ENCODE data around the gene TMA7. TPM values are rescaled to one million over a fixed set of nuclear protein-coding genes. Genes with fewer than 3 reads are reported as not detected.

TMA7 gene
- total RNA-seq (2021) = 118 and 152 TPM in 2 replicates
- Bru-seq, nascent RNA = percentile 84 among the genes with signal in this experiment
- percentile 74 among the genes with signal in this experiment for BruChase-seq, experiment 1, labeled RNA remaining after a 2-hour chase
- BruChase-seq, experiment 2, labeled RNA remaining after a 6-hour chase = percentile 83 among the genes with signal in this experiment
- long read RNA-seq, transcript TMA7-201 (4 exons, 561 nt) = major isoform, 278 of 327 reads
- long read RNA-seq, transcript TMA7-202 (3 exons, 619 nt) = minor isoform, 26 of 327 reads
- long read RNA-seq, partial matches to known transcripts = 0 of 327 reads
- long read RNA-seq, other reads (novel, unspliced or antisense) = 23 of 327 reads

- H3K4me3 ChIP-seq (ENCODE audit: low read depth, low read length, poor library complexity, severe bottlenecking) = peak within 1 kb of the TSS; percentile 74
- BruUV-seq (replicated peaks) = no TSS peak
- peak within 1 kb of the TSS; percentile 80 for H3K27ac ChIP-seq (ENCODE audit: low read depth, low read length, poor library complexity, severe bottlenecking)
- H3K9me3 ChIP-seq (ENCODE audit: low read depth, low read length, poor library complexity, severe bottlenecking) = no peaks in the 10 kb centered on the region
- TF ChIP-seq CTCF (conservative IDR thresholded peaks at IDR 0.05; ENCODE audit: low read depth, low read length) (no peak), EZH2 (IDR thresholded peaks at IDR 0.05; ENCODE audit: borderline replicate concordance, low read depth, low read length, poor library complexity, severe bottlenecking) (no peak)
- H3K36me3 ChIP-seq (ENCODE audit: insufficient read depth, low read length, poor library complexity, severe bottlenecking) = peaks cover 6% of the 10 kb centered on the region
- DNase-seq (ENCODE audit: low spot score) = peak; percentile 93
- intact Hi-C loops (cut with micrococcal nuclease; ENCODE audit: unreplicated experiment) = loop anchor here (5.0 kb wide), 1 partner anchor 38 kb away; no protein-coding TSS in a partner anchor
- CTCF ChIA-PET = interaction anchor here (0.6 to 1.2 kb wide), 3 partner anchors 39 to 118 kb away, joined by 3 read pairs; no protein-coding TSS in a partner anchor
- POLR2A ChIA-PET (ENCODE audit: low non-redundant PET) = interaction anchor here (0.7 kb wide), 1 partner anchor 69 kb away, joined by 3 read pairs; no protein-coding TSS in a partner anchor
- H3K27me3 ChIP-seq (replicated peaks; ENCODE audit: insufficient read depth, low read depth, low read length, poor library complexity) = no peaks in the 10 kb centered on the region
- H3K4me1 ChIP-seq (ENCODE audit: insufficient read depth, low read length, poor library complexity, severe bottlenecking) = no peaks in the 10 kb centered on the region
Measured at GRCh38 chr3:48439820-48440589, at the start of gene TMA7, which contains the start of gene CCDC51. TMA7 (plus strand) TSS chr3:48440257; CDS start chr3:48440297, 40 bp downstream. CCDC51 (minus strand) TSS chr3:48440119; CDS start chr3:48435128, 4,991 bp downstream.

- no TSS peak for BruUV-seq (replicated peaks)
- ChIA-PET POLR2A (ENCODE audit: low non-redundant PET) (no interaction called here), CTCF (no interaction called here)
- no peaks in the 10 kb centered on the region for H3K36me3 ChIP-seq (ENCODE audit: insufficient read depth, low read length, poor library complexity, severe bottlenecking)
- intact Hi-C loops (cut with micrococcal nuclease; ENCODE audit: unreplicated experiment) = no loop called here
- DNase-seq (ENCODE audit: low spot score) = no peak
- H3K27ac ChIP-seq (ENCODE audit: low read depth, low read length, poor library complexity, severe bottlenecking) = no peak overlapping the region
- no peak overlapping the region for H3K4me3 ChIP-seq (ENCODE audit: low read depth, low read length, poor library complexity, severe bottlenecking)
- no peaks in the 10 kb centered on the region for H3K4me1 ChIP-seq (ENCODE audit: insufficient read depth, low read length, poor library complexity, severe bottlenecking)
- no peak for TF ChIP-seq EZH2 (IDR thresholded peaks at IDR 0.05; ENCODE audit: borderline replicate concordance, low read depth, low read length, poor library complexity, severe bottlenecking)
- no peak for TF ChIP-seq CTCF (conservative IDR thresholded peaks at IDR 0.05; ENCODE audit: low read depth, low read length)
- no peaks in the 10 kb centered on the region for H3K9me3 ChIP-seq (ENCODE audit: low read depth, low read length, poor library complexity, severe bottlenecking)
- no peaks in the 10 kb centered on the region for H3K27me3 ChIP-seq (replicated peaks; ENCODE audit: insufficient read depth, low read depth, low read length, poor library complexity)
Measured at GRCh38 chr3:48394391-48394790, 45.7 kb upstream of the TMA7 start.

- H3K27me3 ChIP-seq (replicated peaks; ENCODE audit: insufficient read depth, low read depth, low read length, poor library complexity) = no peaks in the 10 kb centered on the region
- H3K4me3 ChIP-seq (ENCODE audit: low read depth, low read length, poor library complexity, severe bottlenecking) = no peak overlapping the region
- ChIA-PET POLR2A (ENCODE audit: low non-redundant PET) (no interaction called here), CTCF (interaction anchor here (1.4 kb wide), 1 partner anchor 41 kb away, joined by 4 read pairs; no protein-coding TSS in a partner anchor)
- no peaks in the 10 kb centered on the region for H3K9me3 ChIP-seq (ENCODE audit: low read depth, low read length, poor library complexity, severe bottlenecking)
- intact Hi-C loops (cut with micrococcal nuclease; ENCODE audit: unreplicated experiment) = no loop called here
- no peaks in the 10 kb centered on the region for H3K4me1 ChIP-seq (ENCODE audit: insufficient read depth, low read length, poor library complexity, severe bottlenecking)
- BruUV-seq (replicated peaks) = no TSS peak
- H3K27ac ChIP-seq (ENCODE audit: low read depth, low read length, poor library complexity, severe bottlenecking) = no peak overlapping the region
- TF ChIP-seq CTCF (conservative IDR thresholded peaks at IDR 0.05; ENCODE audit: low read depth, low read length) (no peak), EZH2 (IDR thresholded peaks at IDR 0.05; ENCODE audit: borderline replicate concordance, low read depth, low read length, poor library complexity, severe bottlenecking) (no peak)
- DNase-seq (ENCODE audit: low spot score) = no peak
- H3K36me3 ChIP-seq (ENCODE audit: insufficient read depth, low read length, poor library complexity, severe bottlenecking) = no peaks in the 10 kb centered on the region
Measured at GRCh38 chr3:48395714-48396113, 44.3 kb upstream of the TMA7 start.
